Testis (tissue), 3 donors: ENCODE measurements around the gene NEURL1B. TPM values are rescaled to one million over a fixed set of nuclear protein-coding genes. Genes with fewer than 3 reads are reported as not detected.

Experiments used
- DNase-seq: peaks from one replicate; pipeline ENCODE4 v3.0.0-alpha.2; 2019
- H3K27ac ChIP-seq, 2 donors: fragments of 200-600 bp; sonication (generic); one replicate each; pipeline ENCODE4 v1.5.1; 2019
- H3K27me3 ChIP-seq: fragments of 200-600 bp; sonication (generic); one replicate; pipeline ENCODE4 v1.5.1; 2019
- H3K36me3 ChIP-seq: fragments of 200-600 bp; sonication (generic); one replicate; pipeline ENCODE4 v1.5.1; 2017; ENCODE audit warnings: low read depth; ENCODE audit errors: missing control alignments
- H3K4me1 ChIP-seq: fragments of 200-600 bp; sonication (generic); one replicate; pipeline ENCODE4 v1.5.1; 2019
- H3K4me3 ChIP-seq, 2 donors: fragments of 200-600 bp; sonication (generic); one replicate each; pipeline ENCODE4 v1.5.1; 2017 to 2019
- H3K9me3 ChIP-seq: fragments of 200-600 bp; sonication (generic); one replicate; pipeline ENCODE4 v1.5.1; 2017
- POLR2A ChIP-seq: fragments of 450-650 bp; IDR thresholded peaks from one replicate; pipeline ENCODE4 v1.6.1; 2017; ENCODE audit warnings: antibody characterized with exemption, mild to moderate bottlenecking, moderate library complexity
- WGBS, 2 donors: methylation state at CpG; one replicate each; pipeline ENCODE4 v1.1.5; 2018; 5-methylcytosine and 5-hydroxymethylcytosine counted together
- intact Hi-C: fragments of 100-400 bp; cut with DNase I; formaldehyde crosslinking; loops from one replicate; pipeline ENCODE4 v1.15.1; 2023; ENCODE audit warnings: low total_unique reads
- polyA plus RNA-seq: library from polyadenylated mRNA; stranded (reverse); fragments of 350-450 nt; fragmentation: Illumina TruSeq; extraction: RNeasy Lipid Tissue Mini Kit (QIAGEN cat#74804); gene quantifications from one replicate; pipeline ENCODE4 v1.2.3, GENCODE V29; 2014; ENCODE audit warnings: low read depth, low replicate concordance; ENCODE audit not compliant: insufficient read depth
- total RNA-seq, 2 donors: library from RNA; depleted of rRNA; stranded (reverse); fragments of >200 nt; gene quantifications; one replicate each; pipeline ENCODE4 v1.2.3, GENCODE V29; 2016
- TF ChIP-seq, protein P1 (sequence below), 3 experiments: fragments of 450-650 bp in 2 of 3; fragments of 200-600 bp in 1 of 3; sonication (generic) in 1 of 3; IDR thresholded peaks; one replicate each; pipeline ENCODE4 v1.5.1; 2016 to 2019; ENCODE audit warnings: antibody characterized with exemption in 3 of 3, mild to moderate bottlenecking in 2 of 3, moderate library complexity in 1 of 3

Gene NEURL1B
- total and polyA plus RNA-seq, 3 donors from 2014 or later, result 15.8 to 18.1 (median 17.1) TPM

DNA sequence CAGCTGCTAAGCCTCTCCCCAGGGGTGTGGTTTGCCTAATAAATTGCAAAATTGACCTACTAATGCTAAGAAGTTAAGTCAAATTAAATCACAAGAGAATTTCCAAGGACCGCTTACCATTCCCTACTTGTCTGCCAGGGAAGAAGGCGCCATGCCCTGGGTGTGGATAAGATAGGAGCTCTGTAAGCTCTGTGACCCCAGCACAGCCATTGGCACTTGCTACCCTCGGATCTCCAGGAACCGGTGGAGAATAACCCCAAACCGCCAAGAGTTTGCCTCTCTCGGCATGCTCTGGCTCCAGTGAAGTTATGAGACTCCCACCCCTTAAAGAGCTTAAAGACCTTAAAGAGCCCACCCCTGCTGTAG, 58.9 kb downstream of the NEURL1B start:
- WGBS, 2 donors, result 40 to 51% methylated on average over 6 of the region's 6 CpGs

DNA sequence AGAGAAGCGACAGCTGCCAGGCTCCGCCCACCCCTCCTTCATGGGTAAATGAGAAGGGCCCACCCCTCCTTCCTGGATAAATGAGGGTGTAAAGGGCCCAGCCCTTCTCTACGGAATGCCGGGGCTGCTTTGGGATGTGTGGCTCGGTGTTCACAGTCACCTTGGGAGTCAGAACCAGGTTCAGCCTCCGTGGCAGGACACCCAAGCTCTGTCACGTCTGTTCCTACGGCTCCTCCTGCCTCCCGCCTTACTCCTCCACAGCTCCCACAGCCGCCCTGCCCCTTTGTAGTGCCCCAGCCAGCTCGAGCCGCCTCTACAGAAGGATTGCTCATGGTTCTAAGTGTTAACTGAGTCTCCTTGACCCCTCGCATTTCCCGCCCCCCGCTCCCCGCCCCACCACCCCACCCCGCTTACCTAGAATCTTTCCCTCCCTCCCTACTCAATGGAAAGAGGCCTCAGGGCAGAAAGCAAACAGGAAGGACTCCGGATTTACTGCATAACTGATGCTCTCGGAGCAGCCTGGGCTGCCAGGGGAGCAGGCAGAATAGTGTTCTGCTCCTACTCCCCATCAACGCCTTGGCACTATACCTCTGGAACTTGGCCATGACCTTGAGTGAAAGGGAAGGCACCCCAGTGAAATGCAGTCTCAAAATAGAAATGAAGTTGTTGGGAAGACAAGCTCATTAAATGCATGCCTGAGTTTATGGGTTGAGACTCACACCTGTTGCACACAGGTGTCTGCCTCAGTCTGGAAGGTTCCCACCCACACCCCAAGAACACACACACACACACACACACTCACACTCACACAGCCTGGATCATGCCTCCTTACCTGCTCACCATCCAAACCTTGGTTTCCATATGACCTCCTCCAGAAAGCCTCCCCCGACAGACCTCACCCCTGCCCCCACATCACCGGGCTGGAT, 59.6 kb downstream of the NEURL1B start:
- Histone ChIP-seq H3K9me3 (no peaks in the 10 kb centered on the region), H3K27ac (peak overlapping the region in 1 of 2 donors; percentile 14), H3K4me1 (peaks cover 23% of the 10 kb centered on the region), H3K27me3 (no peaks in the 10 kb centered on the region), H3K4me3 (no peak overlapping the region), H3K36me3 (no peaks in the 10 kb centered on the region)
- TF ChIP-seq, protein P1, sequence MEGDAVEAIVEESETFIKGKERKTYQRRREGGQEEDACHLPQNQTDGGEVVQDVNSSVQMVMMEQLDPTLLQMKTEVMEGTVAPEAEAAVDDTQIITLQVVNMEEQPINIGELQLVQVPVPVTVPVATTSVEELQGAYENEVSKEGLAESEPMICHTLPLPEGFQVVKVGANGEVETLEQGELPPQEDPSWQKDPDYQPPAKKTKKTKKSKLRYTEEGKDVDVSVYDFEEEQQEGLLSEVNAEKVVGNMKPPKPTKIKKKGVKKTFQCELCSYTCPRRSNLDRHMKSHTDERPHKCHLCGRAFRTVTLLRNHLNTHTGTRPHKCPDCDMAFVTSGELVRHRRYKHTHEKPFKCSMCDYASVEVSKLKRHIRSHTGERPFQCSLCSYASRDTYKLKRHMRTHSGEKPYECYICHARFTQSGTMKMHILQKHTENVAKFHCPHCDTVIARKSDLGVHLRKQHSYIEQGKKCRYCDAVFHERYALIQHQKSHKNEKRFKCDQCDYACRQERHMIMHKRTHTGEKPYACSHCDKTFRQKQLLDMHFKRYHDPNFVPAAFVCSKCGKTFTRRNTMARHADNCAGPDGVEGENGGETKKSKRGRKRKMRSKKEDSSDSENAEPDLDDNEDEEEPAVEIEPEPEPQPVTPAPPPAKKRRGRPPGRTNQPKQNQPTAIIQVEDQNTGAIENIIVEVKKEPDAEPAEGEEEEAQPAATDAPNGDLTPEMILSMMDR (IDR thresholded peaks at IDR 0.05), result no peak
- no peak for TF ChIP-seq POLR2A
- WGBS, 2 donors, result 33 to 40% methylated on average over 15 to 22 of the region's 22 CpGs
- peak; percentile 39 for DNase-seq
- intact Hi-C loops, result no loop called here

More for the DNA sequence above, 58.9 kb downstream of the NEURL1B start:
- no peak for DNase-seq
- intact Hi-C loops, result no loop called here
- Histone ChIP-seq H3K36me3 (no peaks in the 10 kb centered on the region), H3K27ac (peak overlapping the region in 1 of 2 donors; percentile 14), H3K4me1 (peaks cover 29% of the 10 kb centered on the region), H3K4me3 (no peak overlapping the region), H3K9me3 (no peaks in the 10 kb centered on the region), H3K27me3 (no peaks in the 10 kb centered on the region)
- TF ChIP-seq POLR2A, result no peak
- TF ChIP-seq, protein P1 (IDR thresholded peaks at IDR 0.05), result no peak

DNA sequence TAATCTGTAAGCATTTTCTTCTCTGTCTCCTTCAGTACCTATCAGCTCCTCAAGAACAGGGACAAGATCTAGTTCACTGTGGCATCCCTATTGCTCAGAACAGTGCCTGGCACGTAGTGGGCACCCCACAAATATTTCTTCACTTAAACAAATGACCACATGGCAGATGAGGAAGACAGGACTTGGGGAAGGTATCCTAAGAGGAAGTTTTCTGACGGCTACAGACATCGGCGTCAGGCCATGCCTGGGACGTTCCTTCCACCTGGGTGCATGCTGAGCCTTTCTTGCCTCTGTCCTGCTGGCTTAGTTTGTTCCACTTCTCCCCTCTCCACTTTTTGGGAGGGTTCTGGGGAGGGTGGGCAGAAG, 60.2 kb downstream of the NEURL1B start:
- TF ChIP-seq POLR2A, result no peak
- TF ChIP-seq, protein P1 (IDR thresholded peaks at IDR 0.05), result no peak
- no peak overlapping the region for H3K4me3 ChIP-seq
- peaks cover 17% of the 10 kb centered on the region for H3K4me1 ChIP-seq
- no peaks in the 10 kb centered on the region for H3K27me3 ChIP-seq
- intact Hi-C loops, result no loop called here
- H3K36me3 ChIP-seq, result no peaks in the 10 kb centered on the region
- H3K27ac ChIP-seq, result no peak overlapping the region
- H3K9me3 ChIP-seq, result no peaks in the 10 kb centered on the region
- no peak for DNase-seq
- 79 to 80% methylated on average over 5 of the region's 5 CpGs for WGBS, 2 donors

DNA sequence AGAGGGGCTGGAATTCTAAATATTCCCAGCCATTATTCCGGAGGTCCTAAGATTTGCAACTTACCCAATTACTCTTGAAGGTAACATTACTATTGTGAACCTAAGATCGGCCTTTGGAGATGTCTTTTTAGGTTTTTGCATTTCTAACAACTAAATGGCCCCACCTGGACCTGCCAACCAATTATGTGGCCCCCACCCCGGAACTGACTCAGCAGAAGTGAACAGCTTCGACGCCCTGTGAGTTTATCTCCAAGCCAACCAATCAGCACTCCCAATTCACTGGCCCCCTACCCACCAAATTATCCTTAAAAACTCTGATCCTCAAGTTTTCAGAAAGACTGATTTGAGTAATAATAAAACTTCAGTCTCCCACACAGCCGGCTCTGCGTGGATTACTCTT, 62.9 kb downstream of the NEURL1B start:
- no peak for DNase-seq
- TF ChIP-seq, protein P1 (IDR thresholded peaks at IDR 0.05), result no peak
- TF ChIP-seq POLR2A, result no peak

More for the DNA sequence above, 62.9 kb downstream of the NEURL1B start:
- no peaks in the 10 kb centered on the region for H3K36me3 ChIP-seq
- H3K27me3 ChIP-seq, result no peaks in the 10 kb centered on the region
- no peaks in the 10 kb centered on the region for H3K9me3 ChIP-seq
- intact Hi-C loops, result no loop called here
- H3K4me1 ChIP-seq, result peaks cover 8% of the 10 kb centered on the region
- no peak overlapping the region for H3K4me3 ChIP-seq
- H3K27ac ChIP-seq, result no peak overlapping the region
- 93 to 94% methylated on average over 7 of the region's 7 CpGs for WGBS, 2 donors
